IMR-90 (cell line): ENCODE data around the gene FOXD4L4. TPM values are rescaled to one million over a fixed set of nuclear protein-coding genes. Genes with fewer than 3 reads are reported as not detected.
"Not testable (repeated sequence)": the region's sequence is repeated elsewhere in the genome, so short reads cannot be mapped to it uniquely, and the experiment has no call there.

Experiments used
- ATAC-seq: fragments of 200-7000 bp; cut with Tn5 transposase; 2 replicates; pipeline ENCODE4 v1.9.1; 2020; ENCODE audit warnings: low read depth, mild to moderate bottlenecking, moderate library complexity
- BruUV-seq: library from RNA; stranded (reverse); fragments of 400-500 nt; replicated peaks from 2 replicates; lab custom pipeline; 2021; lab: Mats Ljungman, UMichigan
- CTCF ChIA-PET: fragments of 300-600 bp; formaldehyde crosslinking; extraction: SDS; loops from one replicate; lab custom pipeline; 2021; ENCODE audit warnings: antibody characterized with exemption; lab: Yijun Ruan, JAX
- POLR2A ChIA-PET: fragments of 300-600 bp; sonication (Branson Sonifier 250); formaldehyde crosslinking; loops from one replicate; lab custom pipeline; 2022; ENCODE audit warnings: antibody characterized with exemption; ENCODE audit not compliant: unreplicated experiment; lab: Charles Lee
- DNase-seq: peaks from one replicate; pipeline ENCODE4 v3.0.0; 2013
- H2AFZ ChIP-seq: replicated peaks from 2 replicates; pipeline ENCODE3; 2013; ENCODE audit warnings: low read length, mild to moderate bottlenecking; ENCODE audit not compliant: poor library complexity
- H2AK5ac ChIP-seq: 2 replicates; pipeline ENCODE4 v1.6.1; 2013; ENCODE audit warnings: low read depth, low read length, inconsistent platforms
- H2AK9ac ChIP-seq: replicated peaks from 2 replicates; pipeline ENCODE3; 2013; ENCODE audit warnings: mild to moderate bottlenecking, low read depth, low read length, moderate library complexity; ENCODE audit not compliant: poor library complexity
- H2BK120ac ChIP-seq: 2 replicates; pipeline ENCODE4 v1.6.1; 2013; ENCODE audit warnings: low read depth, low read length, inconsistent platforms
- H2BK15ac ChIP-seq: 3 replicates; pipeline ENCODE4 v1.6.1; 2013; ENCODE audit warnings: low read depth, low read length, inconsistent platforms
- H2BK20ac ChIP-seq: 2 replicates; pipeline ENCODE4 v1.6.1; 2013; ENCODE audit warnings: low read depth, mild to moderate bottlenecking, inconsistent platforms, low read length, moderate library complexity
- H2BK5ac ChIP-seq: 2 replicates; pipeline ENCODE4 v1.6.1; 2013; ENCODE audit warnings: mild to moderate bottlenecking, low read depth, low read length, inconsistent platforms; ENCODE audit not compliant: poor library complexity, severe bottlenecking
- H3K14ac ChIP-seq: replicated peaks from 2 replicates; pipeline ENCODE4 v1.6.1; 2013; ENCODE audit warnings: low read depth, low read length, inconsistent platforms
- H3K18ac ChIP-seq: 2 replicates; pipeline ENCODE4 v1.6.1; 2013; ENCODE audit warnings: low read depth, low read length, control low read depth
- H3K23ac ChIP-seq: 2 replicates; pipeline ENCODE4 v1.6.1; 2013; ENCODE audit warnings: low read depth, low read length, inconsistent platforms
- H3K27ac ChIP-seq: 2 replicates; pipeline ENCODE4 v1.5.1; 2013; ENCODE audit warnings: mild to moderate bottlenecking, control low read depth, low read length; ENCODE audit not compliant: insufficient read depth
- H3K27me3 ChIP-seq: 2 replicates; pipeline ENCODE4 v1.6.1; 2013; ENCODE audit warnings: low read length; ENCODE audit not compliant: control insufficient read depth, insufficient read depth
- H3K36me3 ChIP-seq: 2 replicates; pipeline ENCODE4 v1.6.1; 2013; ENCODE audit warnings: low read length, mixed read lengths; ENCODE audit not compliant: control insufficient read depth, insufficient read depth
- H3K4ac ChIP-seq: 2 replicates; pipeline ENCODE4 v1.6.1; 2013; ENCODE audit warnings: low read depth, low read length, inconsistent platforms
- H3K4me1 ChIP-seq: 2 replicates; pipeline ENCODE4 v1.6.1; 2013; ENCODE audit warnings: low read length, mixed read lengths; ENCODE audit not compliant: control insufficient read depth, insufficient read depth
- H3K4me2 ChIP-seq: 2 replicates; pipeline ENCODE4 v1.6.1; 2013; ENCODE audit warnings: low read depth, mild to moderate bottlenecking, control low read depth, low read length, moderate library complexity
- H3K4me3 ChIP-seq: 2 replicates; pipeline ENCODE4 v1.5.1; 2013; ENCODE audit warnings: low read depth, mild to moderate bottlenecking, control low read depth, low read length, moderate library complexity; ENCODE audit not compliant: insufficient read depth
- H3K56ac ChIP-seq: 2 replicates; pipeline ENCODE4 v1.6.1; 2013; ENCODE audit warnings: low read length, inconsistent platforms; ENCODE audit not compliant: insufficient read depth; ENCODE audit errors: extremely low read depth
- H3K79me1 ChIP-seq, 2 experiments: 2 replicates each; pipeline ENCODE4 v1.6.1; 2013; ENCODE audit warnings: low read length in 2 of 2, inconsistent platforms in 1 of 2, low read depth in 1 of 2
- H3K9ac ChIP-seq: 2 replicates; pipeline ENCODE4 v1.6.1; 2013; ENCODE audit warnings: low read depth, low read length, control low read depth
- H3K9me1 ChIP-seq: 2 replicates; pipeline ENCODE4 v1.6.1; 2013; ENCODE audit warnings: low read length, inconsistent platforms; ENCODE audit not compliant: insufficient read depth
- H3K9me3 ChIP-seq: 2 replicates; pipeline ENCODE4 v1.6.1; 2013; ENCODE audit warnings: low read length; ENCODE audit not compliant: control insufficient read depth, insufficient read depth
- H4K20me1 ChIP-seq: 2 replicates; pipeline ENCODE4 v1.6.1; 2013; ENCODE audit warnings: low read length, inconsistent platforms; ENCODE audit not compliant: insufficient read depth
- H4K5ac ChIP-seq: 2 replicates; pipeline ENCODE4 v1.6.1; 2013; ENCODE audit warnings: mild to moderate bottlenecking, low read depth, low read length, control low read depth
- H4K8ac ChIP-seq, 2 experiments: 2 replicates each; pipeline ENCODE4 v1.6.1; 2013; ENCODE audit warnings: low read depth in 2 of 2, low read length in 2 of 2, control low read depth in 1 of 2, inconsistent platforms in 1 of 2
- H4K91ac ChIP-seq: 2 replicates; pipeline ENCODE4 v1.6.1; 2013; ENCODE audit warnings: low read depth, low read length, inconsistent platforms; ENCODE audit not compliant: insufficient read depth
- whole genome bisulfite sequencing, 2 experiments: methylation state at CpG; one replicate each; pipeline versions ENCODE4 v1.1.5 to v1.1.7; 2013; ENCODE audit warnings: missing lambda C conversion rate in 2 of 2; ENCODE audit not compliant: insufficient read length in 1 of 2; ENCODE audit errors: extremely low coverage in 2 of 2; 5-methylcytosine and 5-hydroxymethylcytosine counted together
- dilution Hi-C: fragments of 300-500 bp; cut with HindIII; formaldehyde crosslinking; loops from one replicate; pipeline ENCODE4 v1.14.3; 2018; ENCODE audit warnings: low sequenced_read_pairs; ENCODE audit not compliant: unreplicated experiment
- in situ Hi-C: fragments of 300-500 bp; cut with MboI; formaldehyde crosslinking; loops from 3 replicates; pipeline ENCODE4 v1.14.3; 2019; ENCODE audit warnings: low sequenced_read_pairs, inconsistent platforms, mixed read lengths
- intact Hi-C: fragments of 100-400 bp; cut with micrococcal nuclease; formaldehyde crosslinking; loops from 2 replicates; pipeline ENCODE4 v1.10.0; 2022
- polyA plus RNA-seq, 3 experiments: library from polyadenylated mRNA; depleted of rRNA; stranded (reverse); fragments of >200 nt; gene quantifications; 2 replicates each; pipeline ENCODE4 v1.2.3, GENCODE V29; 2012; ENCODE audit warnings: low replicate concordance in 1 of 3
- total RNA-seq: library from RNA; depleted of rRNA; stranded (reverse); fragments of >200 nt; gene quantifications from 2 replicates; pipeline ENCODE4 v1.2.3, GENCODE V29; 2012

FOXD4L4 gene
- total and polyA plus RNA-seq, 2 of the 4 experiments (the other 2 are of a cell fraction) = under 0.01 TPM; not detected in 1

DNA sequence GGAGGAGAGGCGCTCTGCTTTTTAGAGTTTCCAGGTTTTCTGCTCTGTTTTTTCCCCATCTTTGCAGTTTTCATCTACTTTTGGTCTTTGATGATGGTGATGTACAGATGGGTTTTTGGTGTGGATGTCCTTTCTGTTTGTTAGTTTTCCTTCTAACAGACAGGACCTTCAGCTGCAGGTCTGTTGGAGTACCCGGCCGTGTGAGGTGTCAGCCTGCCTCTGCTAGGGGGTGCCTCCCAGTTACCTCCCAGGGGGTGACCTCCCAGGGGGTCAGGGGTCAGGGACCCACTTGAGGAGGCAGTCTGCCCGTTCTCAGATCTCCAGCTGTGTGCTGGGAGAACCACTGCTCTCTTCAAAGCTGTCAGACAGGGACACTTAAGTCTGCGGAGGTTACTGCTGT, 22.5 kb upstream of the FOXD4L4 start:
- POLR2A ChIA-PET, H4K5ac ChIP-seq, ATAC-seq, dilution Hi-C loops, H2BK5ac ChIP-seq, H3K14ac ChIP-seq, H3K9me3 ChIP-seq, H3K4me1 ChIP-seq, H3K9ac ChIP-seq, H2AFZ ChIP-seq, H4K91ac ChIP-seq, in situ Hi-C loops, H3K36me3 ChIP-seq, H3K27me3 ChIP-seq, H2BK20ac ChIP-seq, H3K18ac ChIP-seq, intact Hi-C loops, H2AK5ac ChIP-seq, H2AK9ac ChIP-seq, BruUV-seq, H4K20me1 ChIP-seq, H3K79me1 ChIP-seq, H3K56ac ChIP-seq, H3K4me3 ChIP-seq, H2BK15ac ChIP-seq, DNase-seq, CTCF ChIA-PET, H4K8ac ChIP-seq, H3K23ac ChIP-seq, H3K4ac ChIP-seq, H3K4me2 ChIP-seq, H3K27ac ChIP-seq, H3K9me1 ChIP-seq, H2BK120ac ChIP-seq: not testable (repeated sequence)
- WGBS, 2 experiments = no CpG with 5 or more reads among the region's 5 CpGs

DNA sequence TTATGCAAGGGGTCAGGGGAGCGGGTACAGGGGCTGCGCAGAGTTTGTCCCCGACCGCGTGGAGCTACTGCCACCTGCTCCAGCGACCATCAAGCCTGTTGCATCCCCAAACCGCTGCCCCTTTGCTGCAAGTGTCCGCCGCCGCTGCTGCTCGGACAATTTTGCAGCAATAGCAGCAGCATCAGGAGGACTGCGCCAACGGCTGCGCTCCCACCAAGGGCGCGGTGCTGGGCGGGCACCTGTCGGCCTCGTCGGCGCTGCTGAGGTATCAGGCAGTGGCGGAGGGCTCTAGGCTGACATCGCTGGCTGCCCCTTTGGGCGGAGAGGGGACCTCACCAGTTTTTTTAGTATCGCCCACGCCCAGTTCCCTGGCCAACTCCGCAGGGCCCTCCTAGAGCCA, 1.2 kb downstream of the FOXD4L4 start:
- ATAC-seq, CTCF ChIA-PET, in situ Hi-C loops, H3K36me3 ChIP-seq, H2BK5ac ChIP-seq, H3K14ac ChIP-seq, H3K4me2 ChIP-seq, H4K8ac ChIP-seq, H2AK9ac ChIP-seq, H3K4ac ChIP-seq, H3K18ac ChIP-seq, H3K23ac ChIP-seq, H3K9me1 ChIP-seq, POLR2A ChIA-PET, H3K79me1 ChIP-seq, H3K27ac ChIP-seq, H2BK120ac ChIP-seq, H3K4me3 ChIP-seq, H3K9ac ChIP-seq, H4K91ac ChIP-seq, H3K56ac ChIP-seq, DNase-seq, H4K20me1 ChIP-seq, H4K5ac ChIP-seq, H2AFZ ChIP-seq, H3K4me1 ChIP-seq, H2BK15ac ChIP-seq, H2BK20ac ChIP-seq, H2AK5ac ChIP-seq, H3K27me3 ChIP-seq, BruUV-seq, intact Hi-C loops, H3K9me3 ChIP-seq, dilution Hi-C loops: not testable (repeated sequence)
- no CpG with 5 or more reads among the region's 27 CpGs for WGBS, 2 experiments
